HG02973 (cell line): ENCODE results near the gene OVOL3.

Experiments used
- ATAC-seq: cut with Tn5 transposase; IDR thresholded peaks from one replicate; pipeline ENCODE4 v1.9.1; 2021; ENCODE audit warnings: moderate library complexity; ENCODE audit not compliant: unreplicated experiment

OVOL3 gene

GRCh38 chr19:36160821-36161596, 50.1 kb downstream of the OVOL3 start:
- no peak for ATAC-seq
